ENCODE results near the gene VWA5B1. TPM values are rescaled to one million over a fixed set of nuclear protein-coding genes. Genes with fewer than 3 reads are reported as not detected.

VWA5B1 gene
- total RNA-seq, 1 donor from 2014 or later = 0.10 TPM

DNA sequence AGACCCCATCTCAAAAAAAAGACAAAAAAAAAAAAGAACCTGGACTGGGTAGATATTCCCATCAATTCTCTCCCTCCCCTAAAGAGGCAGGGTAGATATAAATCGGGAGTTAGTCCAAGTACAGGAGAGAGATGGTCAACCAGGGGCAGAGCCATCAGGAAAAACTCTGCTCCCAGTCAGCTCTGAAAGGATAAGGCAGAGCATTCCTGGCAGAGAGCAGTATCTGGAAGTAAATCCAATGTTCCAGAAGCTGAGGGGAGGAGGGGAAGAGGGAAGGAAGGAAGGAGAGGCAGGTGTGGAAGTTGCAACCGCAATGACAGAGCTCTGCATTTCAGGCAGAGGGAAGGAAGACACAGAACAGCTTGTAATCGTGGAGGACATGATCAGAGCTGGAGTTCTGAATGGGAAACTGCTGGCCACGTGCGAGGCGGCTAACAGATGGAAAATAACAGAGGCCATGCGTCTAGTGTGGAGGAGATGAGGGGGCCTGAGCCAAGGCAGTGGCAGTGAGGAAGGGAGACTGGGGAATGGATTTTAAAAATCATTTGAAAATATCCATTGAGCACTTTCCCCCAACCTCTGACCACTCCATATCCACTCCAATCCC, 15.3 kb upstream of the VWA5B1 start:
- TF ChIP-seq, protein P1, sequence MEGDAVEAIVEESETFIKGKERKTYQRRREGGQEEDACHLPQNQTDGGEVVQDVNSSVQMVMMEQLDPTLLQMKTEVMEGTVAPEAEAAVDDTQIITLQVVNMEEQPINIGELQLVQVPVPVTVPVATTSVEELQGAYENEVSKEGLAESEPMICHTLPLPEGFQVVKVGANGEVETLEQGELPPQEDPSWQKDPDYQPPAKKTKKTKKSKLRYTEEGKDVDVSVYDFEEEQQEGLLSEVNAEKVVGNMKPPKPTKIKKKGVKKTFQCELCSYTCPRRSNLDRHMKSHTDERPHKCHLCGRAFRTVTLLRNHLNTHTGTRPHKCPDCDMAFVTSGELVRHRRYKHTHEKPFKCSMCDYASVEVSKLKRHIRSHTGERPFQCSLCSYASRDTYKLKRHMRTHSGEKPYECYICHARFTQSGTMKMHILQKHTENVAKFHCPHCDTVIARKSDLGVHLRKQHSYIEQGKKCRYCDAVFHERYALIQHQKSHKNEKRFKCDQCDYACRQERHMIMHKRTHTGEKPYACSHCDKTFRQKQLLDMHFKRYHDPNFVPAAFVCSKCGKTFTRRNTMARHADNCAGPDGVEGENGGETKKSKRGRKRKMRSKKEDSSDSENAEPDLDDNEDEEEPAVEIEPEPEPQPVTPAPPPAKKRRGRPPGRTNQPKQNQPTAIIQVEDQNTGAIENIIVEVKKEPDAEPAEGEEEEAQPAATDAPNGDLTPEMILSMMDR (IDR thresholded peaks at IDR 0.05; ENCODE audit: partially characterized antibody, unreplicated experiment) = no peak
- peaks cover 12% of the 10 kb centered on the region for H3K36me3 Mint-ChIP-seq (ENCODE audit: unreplicated experiment)
- no peak overlapping the region for H3K4me3 Mint-ChIP-seq (ENCODE audit: unreplicated experiment)
- H3K27me3 Mint-ChIP-seq (ENCODE audit: unreplicated experiment) = peaks cover 7% of the 10 kb centered on the region
- no peak overlapping the region for H3K27ac Mint-ChIP-seq (ENCODE audit: unreplicated experiment)
- peaks cover 47% of the 10 kb centered on the region for H3K4me1 Mint-ChIP-seq (ENCODE audit: low read depth, unreplicated experiment)
- DNase-seq = no peak
- peaks cover 3% of the 10 kb centered on the region for H3K9me3 Mint-ChIP-seq (ENCODE audit: unreplicated experiment)

GRCh38 chr1:20276485-20277159, 14.1 kb upstream of the VWA5B1 start:
- Mint-ChIP-seq H3K9me3 (ENCODE audit: unreplicated experiment) (peaks cover 3% of the 10 kb centered on the region), H3K4me3 (ENCODE audit: unreplicated experiment) (peak overlapping the region; percentile 44), H3K4me1 (ENCODE audit: low read depth, unreplicated experiment) (peaks cover 50% of the 10 kb centered on the region), H3K27me3 (ENCODE audit: unreplicated experiment) (peaks cover 7% of the 10 kb centered on the region), H3K36me3 (ENCODE audit: unreplicated experiment) (peaks cover 4% of the 10 kb centered on the region), H3K27ac (ENCODE audit: unreplicated experiment) (peak overlapping the region; percentile 41)
- TF ChIP-seq, protein P1 (IDR thresholded peaks at IDR 0.05; ENCODE audit: partially characterized antibody, unreplicated experiment) = no peak
- no peak for DNase-seq

DNA sequence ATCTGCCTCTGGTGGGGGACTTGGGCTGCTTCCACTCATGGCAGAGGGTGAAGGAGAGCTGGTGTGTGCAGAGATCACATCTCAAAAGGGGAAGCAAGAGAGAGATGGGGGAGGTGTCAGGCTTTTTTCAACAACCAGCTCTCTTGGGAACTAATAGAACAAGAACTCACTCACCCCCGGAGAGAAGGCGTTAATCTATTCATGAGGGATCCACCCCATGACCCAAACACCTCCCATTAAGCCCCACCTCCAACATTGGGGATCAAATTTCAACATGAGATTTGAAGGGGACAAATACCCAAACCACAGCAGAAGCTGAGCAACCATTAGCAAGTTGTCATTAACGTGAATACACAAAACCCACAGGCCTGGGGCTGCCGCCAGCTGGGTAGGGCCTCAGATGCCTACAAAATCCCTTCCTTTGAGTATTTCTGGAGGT, 12.0 kb upstream of the VWA5B1 start:
- H3K36me3 Mint-ChIP-seq (ENCODE audit: unreplicated experiment) = peaks cover 4% of the 10 kb centered on the region
- TF ChIP-seq, protein P1 (IDR thresholded peaks at IDR 0.05; ENCODE audit: partially characterized antibody, unreplicated experiment) = no peak
- peak overlapping the region; percentile 39 for H3K27ac Mint-ChIP-seq (ENCODE audit: unreplicated experiment)
- no peak for DNase-seq
- H3K4me3 Mint-ChIP-seq (ENCODE audit: unreplicated experiment) = peak overlapping the region; percentile 50
- peaks cover 4% of the 10 kb centered on the region for H3K27me3 Mint-ChIP-seq (ENCODE audit: unreplicated experiment)
- H3K4me1 Mint-ChIP-seq (ENCODE audit: low read depth, unreplicated experiment) = peaks cover 51% of the 10 kb centered on the region
- H3K9me3 Mint-ChIP-seq (ENCODE audit: unreplicated experiment) = no peaks in the 10 kb centered on the region

DNA sequence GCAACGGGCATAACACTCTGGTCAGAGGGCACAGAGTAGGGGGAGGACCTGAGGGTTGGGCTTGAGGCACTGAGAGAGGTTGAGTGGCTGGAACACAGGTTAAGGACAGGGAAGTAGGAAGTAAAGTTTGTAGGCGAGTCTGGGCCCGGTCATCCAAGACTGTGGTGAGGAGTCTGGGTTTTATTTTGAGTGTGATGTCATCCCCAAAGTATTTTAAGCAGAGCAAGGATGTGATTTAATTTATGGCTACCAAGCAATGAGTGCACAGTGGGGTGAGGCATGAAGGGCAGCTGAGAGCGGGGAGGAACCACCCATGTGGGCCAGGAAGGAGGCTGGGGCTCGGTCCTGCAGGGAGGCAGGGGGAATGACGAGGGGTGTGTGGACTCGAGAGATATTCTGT, 11.2 kb upstream of the VWA5B1 start:
- TF ChIP-seq, protein P1 (IDR thresholded peaks at IDR 0.05; ENCODE audit: partially characterized antibody, unreplicated experiment) = no peak
- H3K27ac Mint-ChIP-seq (ENCODE audit: unreplicated experiment) = no peak overlapping the region
- no peak overlapping the region for H3K4me3 Mint-ChIP-seq (ENCODE audit: unreplicated experiment)
- H3K4me1 Mint-ChIP-seq (ENCODE audit: low read depth, unreplicated experiment) = peaks cover 49% of the 10 kb centered on the region
- H3K36me3 Mint-ChIP-seq (ENCODE audit: unreplicated experiment) = peaks cover 4% of the 10 kb centered on the region
- peaks cover 4% of the 10 kb centered on the region for H3K27me3 Mint-ChIP-seq (ENCODE audit: unreplicated experiment)
- H3K9me3 Mint-ChIP-seq (ENCODE audit: unreplicated experiment) = no peaks in the 10 kb centered on the region
- no peak for DNase-seq

GRCh38 chr1:20280341-20280740, 10.3 kb upstream of the VWA5B1 start:
- no peak overlapping the region for H3K4me3 Mint-ChIP-seq (ENCODE audit: unreplicated experiment)
- no peak for DNase-seq
- H3K27ac Mint-ChIP-seq (ENCODE audit: unreplicated experiment) = no peak overlapping the region
- TF ChIP-seq, protein P1 (IDR thresholded peaks at IDR 0.05; ENCODE audit: partially characterized antibody, unreplicated experiment) = no peak
- H3K9me3 Mint-ChIP-seq (ENCODE audit: unreplicated experiment) = peaks cover 4% of the 10 kb centered on the region
- peaks cover 8% of the 10 kb centered on the region for H3K27me3 Mint-ChIP-seq (ENCODE audit: unreplicated experiment)
- H3K4me1 Mint-ChIP-seq (ENCODE audit: low read depth, unreplicated experiment) = peaks cover 48% of the 10 kb centered on the region
- H3K36me3 Mint-ChIP-seq (ENCODE audit: unreplicated experiment) = peaks cover 12% of the 10 kb centered on the region
